ENCODE results near the gene MYO15A. TPM values are rescaled to one million over a fixed set of nuclear protein-coding genes. Genes with fewer than 3 reads are reported as not detected.

MYO15A gene
- total and polyA plus RNA-seq, 2 of the 4 experiments (the other 2 are of a cell fraction), result 0.18 to 1.1 TPM

- no peak overlapping the region for H4K91ac ChIP-seq (ENCODE audit: insufficient read depth, low read depth, low read length)
- H4K20me1 ChIP-seq (ENCODE audit: insufficient read depth, low read length), result peaks cover 2% of the 10 kb centered on the region; the same call in 1 of the 2 replicates
- H4K5ac ChIP-seq (ENCODE audit: low read depth, low read length), result no peak overlapping the region
- peak; percentile 55 for DNase-seq
- no peak overlapping the region for H2AK5ac ChIP-seq (ENCODE audit: low read depth, low read length)
- no peaks in the 10 kb centered on the region for H3K36me3 ChIP-seq (ENCODE audit: control insufficient read depth, insufficient read depth, low read length)
- no peak overlapping the region for H3K4me3 ChIP-seq (ENCODE audit: insufficient read depth, low read depth, low read length)
- in situ Hi-C loops (cut with MboI; ENCODE audit: low sequenced_read_pairs) (no loop called here), dilution Hi-C loops (cut with HindIII; ENCODE audit: low sequenced_read_pairs, unreplicated experiment) (no loop called here), intact Hi-C loops (cut with micrococcal nuclease) (loop anchor here (1.0 to 2.0 kb wide), 2 partner anchors 41 to 76 kb away; partner anchors contain the start of gene ALKBH5)
- no peak overlapping the region for H2AFZ ChIP-seq (replicated peaks; ENCODE audit: low read length, poor library complexity)
- peak; percentile 78 for ATAC-seq (ENCODE audit: low read depth)
- no peak overlapping the region for H2AK9ac ChIP-seq (replicated peaks; ENCODE audit: low read depth, low read length, poor library complexity)
- TF ChIP-seq CHD1 (IDR thresholded peaks at IDR 0.05; ENCODE audit: low read depth, low read length) (no peak), MAFK (IDR thresholded peaks at IDR 0.05; ENCODE audit: low read depth, low read length) (no peak), POLR2A (IDR thresholded peaks at IDR 0.05; ENCODE audit: low read depth, low read length) (no peak), FOS (IDR thresholded peaks at IDR 0.05; ENCODE audit: low read depth, low read length) (no peak), CTCF (conservative IDR thresholded peaks at IDR 0.05; ENCODE audit: low read depth, low read length) (peak; percentile 66), SMC3 (IDR thresholded peaks at IDR 0.05; ENCODE audit: low read depth, low read length) (peak; percentile 66), MXI1 (IDR thresholded peaks at IDR 0.05; ENCODE audit: borderline replicate concordance, low read depth, low read length) (no peak), USF2 (IDR thresholded peaks at IDR 0.05; ENCODE audit: low read depth, low read length) (no peak), RAD21 (IDR thresholded peaks at IDR 0.05; ENCODE audit: low read length) (peak; percentile 71), BHLHE40 (IDR thresholded peaks at IDR 0.05; ENCODE audit: low read depth, low read length) (no peak)
- 41% methylated on average over 4 of the region's 9 CpGs; no CpG with 5 or more reads in 1 of the 2 experiments for WGBS, 2 experiments (ENCODE audit: extremely low coverage in 2 of 2, insufficient read length in 1 of 2)
- no peak overlapping the region for H3K23ac ChIP-seq (ENCODE audit: low read depth, low read length)
- no peak overlapping the region for H3K4ac ChIP-seq (ENCODE audit: low read depth, low read length)
- no peak overlapping the region for H2BK120ac ChIP-seq (ENCODE audit: low read depth, low read length)
- no peak overlapping the region for H3K18ac ChIP-seq (ENCODE audit: low read depth, low read length)
- no peaks in the 10 kb centered on the region for H3K9me3 ChIP-seq (ENCODE audit: control insufficient read depth, insufficient read depth, low read length)
- H3K4me1 ChIP-seq (ENCODE audit: control insufficient read depth, insufficient read depth, low read length), result no peaks in the 10 kb centered on the region
- H3K56ac ChIP-seq (ENCODE audit: extremely low read depth, insufficient read depth, low read length), result no peak overlapping the region
- H3K9me1 ChIP-seq (ENCODE audit: insufficient read depth, low read length), result no peaks in the 10 kb centered on the region
- H3K27me3 ChIP-seq (ENCODE audit: control insufficient read depth, insufficient read depth, low read length), result peaks cover 3% of the 10 kb centered on the region; the same call in 1 of the 2 replicates
- H3K27ac ChIP-seq (ENCODE audit: insufficient read depth, low read length), result no peak overlapping the region
- no peak overlapping the region for H4K8ac ChIP-seq (ENCODE audit: low read depth in 2 of 2, low read length in 2 of 2)
- no peak overlapping the region for H3K14ac ChIP-seq (replicated peaks; ENCODE audit: low read depth, low read length)
- CTCF ChIA-PET, result interaction anchor here (0.7 to 1.0 kb wide), 2 partner anchors 12 to 74 kb away, joined by 3 to 6 read pairs; no protein-coding TSS in a partner anchor
- BruUV-seq (replicated peaks), result no TSS peak
- no peak overlapping the region for H2BK20ac ChIP-seq (ENCODE audit: low read depth, low read length)
- no peak overlapping the region for H2BK15ac ChIP-seq (ENCODE audit: low read depth, low read length)
- no peak overlapping the region for H3K9ac ChIP-seq (ENCODE audit: low read depth, low read length)
- H3K79me1 ChIP-seq (ENCODE audit: low read depth in 1 of 2, low read length in 2 of 2), result no peaks in the 10 kb centered on the region
- POLR2A ChIA-PET (ENCODE audit: unreplicated experiment), result no interaction called here
- H2BK5ac ChIP-seq (ENCODE audit: low read depth, low read length, poor library complexity, severe bottlenecking), result no peak overlapping the region
- H3K4me2 ChIP-seq (ENCODE audit: low read depth, low read length), result no peak overlapping the region
These were observed 32.8 kb downstream of the MYO15A start for GRCh38 chr17:18141210-18141803.
